Middle frontal gyrus (tissue), 1 donor: ENCODE data around the gene SEPHS2.
"Not testable (repeated sequence)": the region's sequence is repeated elsewhere in the genome, so short reads cannot be mapped to it uniquely, and the experiment has no call there.

Experiments
- DNase-seq: peaks from one replicate; pipeline ENCODE4 v3.0.0-alpha.2; 2015; ENCODE audit warnings: low spot score; ENCODE audit errors: extremely low spot score

Gene SEPHS2

GRCh38 chr16:30399435-30400186, 46.1 kb downstream of the SEPHS2 start:
- no peak for DNase-seq

- no peak for DNase-seq
Measured at GRCh38 chr16:30398661-30399434, 46.8 kb downstream of the SEPHS2 start.

GRCh38 chr16:30397776-30398660, 47.7 kb downstream of the SEPHS2 start:
- no peak for DNase-seq

DNA sequence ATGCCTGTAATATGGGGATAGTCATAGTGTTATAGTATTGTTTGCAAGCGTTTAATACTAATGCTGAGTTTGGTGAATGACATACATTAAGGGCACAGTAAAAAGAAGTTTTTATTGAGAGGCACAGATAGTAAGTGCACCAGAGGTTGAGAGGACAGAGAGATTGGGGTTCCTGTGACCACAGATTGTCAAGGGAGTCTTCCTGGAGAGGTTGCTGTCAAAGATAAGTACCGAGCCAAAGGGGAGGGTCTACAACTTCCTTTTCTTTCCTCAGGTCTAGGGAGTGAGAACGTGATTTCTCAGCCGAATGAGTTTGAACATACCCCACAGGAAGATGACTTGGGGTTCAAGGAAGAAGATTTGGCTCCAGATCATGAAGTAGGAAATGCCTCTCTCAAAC, 48.6 kb downstream of the SEPHS2 start:
- no peak for DNase-seq

DNA sequence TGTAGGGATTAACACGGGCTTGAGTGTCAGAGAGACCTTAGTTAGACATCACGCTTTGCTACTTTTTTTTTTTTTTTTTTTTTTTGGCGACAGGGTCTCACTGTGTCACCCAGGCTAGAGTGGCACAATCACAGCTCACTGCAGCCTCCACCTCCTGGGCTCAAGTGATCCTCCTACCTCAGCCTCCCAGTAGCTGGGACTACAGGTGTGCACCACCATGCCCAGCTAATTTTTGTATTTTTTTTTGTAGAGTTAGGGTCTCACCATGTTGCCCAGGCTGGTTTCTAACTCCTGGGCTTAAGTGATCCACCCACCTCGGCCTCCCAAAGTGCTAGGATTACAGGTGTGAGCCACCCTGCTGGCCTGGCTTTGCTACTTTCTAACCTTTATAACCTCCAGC, 49.0 kb downstream of the SEPHS2 start:
- DNase-seq = not testable (repeated sequence)

GRCh38 chr16:30395992-30396585, 49.6 kb downstream of the SEPHS2 start:
- DNase-seq = no peak

DNA sequence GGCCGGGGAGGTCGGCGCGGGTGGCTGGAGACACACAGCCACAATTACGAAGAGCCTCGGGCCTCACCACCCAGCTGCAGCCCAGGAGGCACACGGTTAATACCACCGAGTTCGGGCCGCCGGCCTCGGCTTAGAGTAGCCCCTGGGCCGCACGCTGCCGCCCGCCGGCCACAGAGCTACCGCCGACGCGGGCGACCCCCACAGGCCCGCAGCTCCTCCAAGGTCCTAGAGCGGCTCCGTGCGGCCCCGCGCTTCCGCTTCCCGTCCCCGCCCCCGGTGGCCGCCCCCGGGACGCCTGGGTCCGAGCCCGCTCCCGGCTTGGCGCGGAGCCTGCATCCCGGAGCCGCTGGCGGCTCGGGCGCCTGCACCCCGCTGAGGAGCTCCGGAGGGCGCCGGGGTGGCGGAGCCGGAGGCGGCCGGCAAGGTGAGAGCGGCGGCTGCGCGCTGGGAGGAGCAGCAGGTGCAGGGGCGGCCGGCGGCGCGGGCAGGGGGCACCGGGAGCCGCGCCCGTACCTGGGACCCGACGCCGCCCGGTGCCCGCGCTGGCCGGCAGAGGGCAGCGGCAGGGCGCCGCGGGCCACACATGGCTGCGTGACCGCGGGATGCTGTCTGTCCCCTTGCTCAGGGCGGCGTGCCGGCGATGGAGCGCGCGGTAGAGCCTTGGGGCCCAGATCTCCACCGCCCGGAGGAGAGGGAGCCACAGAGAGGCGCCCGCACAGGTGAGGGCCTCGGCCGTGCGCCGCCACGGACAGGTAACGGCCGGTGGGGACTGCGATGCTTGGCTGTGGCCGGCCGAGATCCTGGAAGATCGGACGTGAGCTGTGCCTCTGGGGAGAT, 50.3 kb downstream of the SEPHS2 start, which contains the start of gene ZNF48:
Gene ZNF48, plus strand, starts transcription at position 266 of the 837 bp plus-strand sequence. Its CDS starts 375 bp downstream, at position 641.
- DNase-seq = peak; percentile 92

DNA sequence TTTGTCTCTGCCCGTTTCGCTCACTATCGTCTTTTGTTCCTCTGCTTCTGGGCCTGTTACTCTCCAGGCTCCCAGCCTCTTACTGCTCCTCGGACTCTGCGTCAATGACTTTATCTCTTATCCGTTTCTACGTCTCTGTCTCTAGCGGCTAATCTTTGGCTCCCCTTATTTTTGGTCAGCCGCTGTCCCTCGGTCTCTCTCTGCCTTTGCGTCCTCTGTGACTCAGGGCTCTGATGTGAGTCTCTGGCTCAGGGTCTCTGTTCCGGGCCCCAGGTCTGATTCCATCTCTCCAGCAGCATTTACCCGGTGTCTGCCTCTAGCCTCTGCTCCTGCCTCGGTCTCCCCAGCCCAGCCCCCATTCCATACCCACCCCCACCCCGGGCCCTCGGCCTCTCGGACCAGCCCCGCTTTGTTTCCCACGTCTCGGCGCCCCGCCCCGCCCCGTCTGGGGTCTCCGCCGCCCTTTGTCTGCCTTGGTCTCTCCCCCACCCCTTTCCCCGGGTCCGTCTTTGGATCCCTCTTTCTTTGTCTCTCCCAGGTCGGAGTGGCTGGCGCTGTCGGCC, 51.0 kb downstream of the SEPHS2 start:
- DNase-seq = no peak
